HG03175 (cell line): ENCODE results near the gene NT5C3A.
"Not testable (repeated sequence)": the region's sequence is repeated elsewhere in the genome, so short reads cannot be mapped to it uniquely, and the experiment has no call there.

Experiments used
- ATAC-seq: cut with Tn5 transposase; IDR thresholded peaks from one replicate; pipeline ENCODE4 v1.9.1; 2021; ENCODE audit warnings: mild to moderate bottlenecking, moderate library complexity; ENCODE audit not compliant: unreplicated experiment

Gene NT5C3A

DNA sequence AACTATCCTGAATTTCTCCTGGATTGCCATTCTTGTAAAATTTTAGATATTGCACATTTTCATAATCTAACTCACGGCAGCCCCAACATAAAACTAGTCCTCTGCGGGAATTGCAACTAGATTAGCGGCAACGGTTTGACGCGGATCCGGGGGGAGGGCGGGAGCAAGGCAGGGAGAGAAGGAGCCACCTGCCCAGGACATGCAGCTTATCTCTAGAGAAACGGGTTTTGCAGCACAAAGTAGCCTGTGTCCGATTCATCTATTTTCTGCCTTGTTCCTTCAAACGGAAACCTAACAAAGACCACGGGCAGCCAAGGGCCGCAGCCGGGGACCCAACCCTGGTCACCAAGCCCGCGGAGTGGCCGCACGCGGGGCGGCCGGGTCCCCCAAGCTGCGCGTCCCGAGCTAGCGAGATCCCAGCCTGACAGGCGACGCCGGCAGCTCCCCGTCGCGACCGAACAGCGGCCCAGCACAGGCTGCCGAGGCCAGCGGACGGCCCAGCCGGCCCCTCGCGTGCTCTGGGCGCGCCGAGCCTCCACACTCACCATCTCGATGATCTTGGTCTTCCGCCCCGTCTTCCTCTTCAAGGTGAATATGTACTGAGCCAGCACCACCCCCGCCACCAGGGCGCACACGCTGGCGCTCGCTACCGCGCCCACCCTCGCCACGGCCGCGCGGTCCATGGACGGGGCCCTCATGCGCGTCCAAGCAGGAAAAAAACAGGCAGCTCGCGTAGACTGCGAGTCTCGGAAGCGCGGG lies at the start of gene NT5C3A:
Gene NT5C3A, minus strand, starts transcription at position 754 of the 759 bp plus-strand sequence. Its CDS starts 71 bp downstream, at position 683.
- ATAC-seq, result peak; percentile 43

DNA sequence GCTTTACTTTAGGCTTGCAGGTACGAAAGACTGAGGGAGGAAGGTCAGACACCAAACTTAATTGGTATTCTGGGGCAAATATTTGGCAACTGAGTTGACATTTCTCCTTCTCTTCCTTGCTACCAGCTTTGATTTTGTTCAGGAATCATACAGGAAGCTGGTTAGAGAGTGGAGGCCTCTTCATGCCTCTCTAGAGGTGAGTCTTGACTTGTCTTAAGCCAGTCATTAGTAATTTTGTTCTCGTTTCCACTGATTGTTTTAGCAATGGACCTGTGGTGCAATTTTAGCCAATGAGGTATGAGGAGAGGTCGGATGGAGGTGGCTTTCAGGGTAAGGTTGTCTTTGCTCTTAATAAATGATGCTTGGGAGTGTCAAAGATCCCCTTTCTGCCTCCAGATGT lies 49.0 kb upstream of the NT5C3A start:
- no peak for ATAC-seq

DNA sequence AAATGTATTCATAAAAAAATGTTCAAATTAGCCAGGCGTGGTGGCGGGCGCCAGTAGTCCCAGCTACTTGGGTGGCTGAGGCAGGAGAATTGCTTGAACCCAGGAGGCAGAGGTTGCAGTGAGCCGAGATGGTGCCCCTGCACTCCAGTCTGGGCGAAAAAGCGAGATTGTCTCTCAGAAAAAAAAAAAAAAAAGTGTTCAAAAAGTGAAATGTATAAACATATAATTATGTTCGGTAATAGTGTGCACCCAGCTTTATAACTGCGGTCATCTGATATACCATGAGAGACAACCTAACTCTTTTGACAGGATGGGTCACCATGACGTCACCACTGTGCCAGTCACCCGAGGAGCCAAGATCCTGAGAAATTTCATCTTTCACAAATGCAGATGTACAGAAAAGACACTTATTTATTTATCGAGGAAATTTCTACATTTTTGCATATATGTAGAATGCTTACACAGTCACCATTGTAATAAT lies 47.2 kb upstream of the NT5C3A start:
- ATAC-seq, result no peak

DNA sequence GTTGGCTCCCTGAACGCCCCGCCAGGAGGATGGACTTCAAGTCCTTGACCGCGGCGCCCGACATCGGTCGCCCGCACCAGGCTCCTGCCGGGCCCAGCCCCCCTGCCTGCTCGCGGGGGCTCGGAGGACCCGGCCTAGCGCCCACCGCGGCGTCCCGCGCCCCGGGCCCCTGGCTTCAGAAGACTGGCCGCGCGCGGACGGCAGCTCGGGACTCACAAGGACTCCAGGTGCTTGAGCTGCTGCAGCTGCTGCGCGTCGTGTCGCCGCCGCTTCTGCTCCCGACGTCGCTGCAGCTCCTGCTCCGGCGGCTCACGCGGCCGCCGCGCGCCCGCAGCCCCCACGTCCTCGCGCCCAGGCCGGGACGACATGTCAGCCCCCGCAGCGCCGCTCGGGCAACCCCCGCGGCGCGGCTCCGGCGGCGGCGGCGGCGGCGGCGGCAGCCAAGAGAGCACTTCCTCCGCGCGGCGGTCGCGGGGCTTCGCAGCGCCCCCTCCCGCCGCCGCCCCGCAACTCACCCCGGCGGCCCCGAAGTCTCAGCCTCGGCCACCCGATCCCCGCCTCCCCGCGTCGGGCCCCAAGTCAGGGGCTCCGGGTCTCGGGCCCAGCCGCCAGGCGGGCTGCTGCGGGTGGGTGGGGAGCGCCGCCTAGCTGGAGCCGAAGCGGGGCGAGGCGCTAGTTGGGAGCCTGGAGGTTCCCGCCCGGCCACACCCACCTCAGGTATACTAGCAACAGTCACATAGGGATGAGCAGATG lies 46.6 kb upstream of the NT5C3A start, which contains the start of gene RP9:
Gene RP9, minus strand, starts transcription at position 400 of the 753 bp plus-strand sequence. Its CDS starts 32 bp downstream, at position 368.
- peak; percentile 84 for ATAC-seq

DNA sequence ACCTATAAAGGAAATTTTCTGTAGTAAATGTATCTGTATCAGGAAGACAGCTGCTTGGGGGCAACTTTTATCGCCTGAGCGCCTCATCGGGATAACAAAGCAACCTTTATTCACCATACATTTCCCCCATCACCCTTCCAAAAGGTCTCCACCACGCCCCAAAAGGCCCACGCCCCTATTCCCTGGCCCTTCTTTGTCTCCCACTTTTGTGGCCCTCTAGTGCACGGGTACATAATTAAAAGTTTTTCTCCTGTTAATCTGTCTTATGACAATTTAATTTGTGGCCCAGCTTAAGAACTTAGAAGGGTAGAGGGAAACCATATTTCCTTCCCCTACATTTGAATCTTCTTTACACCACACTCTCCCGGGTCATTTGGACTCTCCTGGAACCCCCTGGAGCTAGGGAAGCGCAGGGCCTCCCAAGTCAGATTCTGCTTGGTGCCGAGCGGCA lies 46.0 kb upstream of the NT5C3A start:
- peak; percentile 18 for ATAC-seq

DNA sequence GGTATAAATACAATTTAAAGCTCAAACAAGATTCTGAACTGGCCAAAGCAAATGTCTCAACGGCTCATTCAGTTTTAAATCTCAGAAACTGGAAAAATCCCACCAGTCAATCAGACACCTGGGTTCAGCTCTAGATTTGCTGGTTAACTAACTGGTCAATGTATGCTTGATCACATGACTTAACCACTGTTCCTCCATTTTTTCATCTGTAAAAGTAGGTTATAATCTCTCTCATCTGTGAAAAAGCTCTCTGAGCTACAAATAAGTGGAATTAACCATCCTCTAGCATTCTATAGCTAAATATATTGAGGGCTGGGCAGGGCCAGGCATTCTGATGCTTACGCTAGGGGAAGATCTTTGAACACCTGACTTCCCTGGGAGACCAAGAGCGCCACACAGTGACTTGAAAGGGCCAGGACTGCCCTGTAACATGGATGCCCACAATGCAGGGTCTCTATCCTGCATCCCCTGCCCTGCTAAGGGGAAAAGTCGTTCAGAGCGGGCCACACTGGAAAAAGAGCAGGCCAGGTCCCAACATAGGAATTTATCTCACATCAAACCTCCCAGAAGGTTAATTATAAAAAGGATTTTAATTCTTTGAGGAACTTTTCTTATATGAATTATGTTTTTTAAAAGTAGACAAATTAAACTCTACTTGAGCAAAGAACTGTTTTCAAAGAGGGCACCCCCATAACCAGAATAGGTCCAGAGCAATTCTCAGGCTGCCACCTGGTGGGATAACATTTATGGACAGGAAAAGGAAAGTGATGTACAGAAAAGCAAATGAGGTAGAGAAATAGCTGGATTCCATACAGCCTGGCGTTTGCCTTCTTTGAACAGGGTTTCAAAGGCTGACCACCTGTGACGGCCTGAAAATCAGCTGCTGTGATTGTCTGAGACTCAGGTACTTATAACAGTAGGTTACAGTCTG lies 44.8 kb upstream of the NT5C3A start:
- peak; percentile 22 for ATAC-seq

DNA sequence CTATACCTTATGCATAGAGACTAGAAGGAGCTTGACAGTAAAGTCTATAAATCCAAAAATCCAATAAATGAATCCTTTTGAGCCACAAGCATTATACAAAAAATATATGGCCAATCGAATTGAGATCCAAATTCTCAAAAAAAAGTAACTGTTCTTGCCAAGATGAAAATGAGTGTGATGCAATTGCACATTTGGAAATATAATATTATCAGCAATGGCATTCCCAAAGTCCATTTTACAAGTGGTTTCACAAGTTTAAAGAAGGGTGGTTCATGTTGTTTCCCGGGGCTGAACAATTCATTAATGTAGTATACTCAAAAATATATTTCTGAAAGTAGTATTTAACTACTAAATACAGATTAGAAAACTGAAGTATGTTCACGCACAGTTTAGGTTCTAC lies 39.3 kb upstream of the NT5C3A start:
- no peak for ATAC-seq

DNA sequence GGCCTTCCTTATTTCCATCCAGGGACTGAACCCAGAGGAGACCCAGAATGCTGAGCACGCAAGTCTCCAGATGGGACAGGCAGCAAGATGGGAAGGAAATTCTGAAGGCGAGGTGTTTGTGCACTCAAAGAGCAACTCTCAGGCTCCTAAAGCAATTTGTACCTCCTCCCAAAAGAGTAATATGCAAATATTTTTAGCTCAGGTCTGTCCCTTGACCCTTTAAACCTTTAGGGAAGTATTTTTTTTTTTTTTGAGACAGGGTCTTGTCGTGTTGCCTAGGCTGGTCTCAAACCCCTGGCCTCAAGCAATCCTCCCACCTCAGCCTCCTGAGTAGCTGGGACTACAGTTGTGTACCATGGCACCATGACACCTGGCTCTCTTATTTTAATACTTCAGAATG lies 38.2 kb upstream of the NT5C3A start:
- no peak for ATAC-seq

DNA sequence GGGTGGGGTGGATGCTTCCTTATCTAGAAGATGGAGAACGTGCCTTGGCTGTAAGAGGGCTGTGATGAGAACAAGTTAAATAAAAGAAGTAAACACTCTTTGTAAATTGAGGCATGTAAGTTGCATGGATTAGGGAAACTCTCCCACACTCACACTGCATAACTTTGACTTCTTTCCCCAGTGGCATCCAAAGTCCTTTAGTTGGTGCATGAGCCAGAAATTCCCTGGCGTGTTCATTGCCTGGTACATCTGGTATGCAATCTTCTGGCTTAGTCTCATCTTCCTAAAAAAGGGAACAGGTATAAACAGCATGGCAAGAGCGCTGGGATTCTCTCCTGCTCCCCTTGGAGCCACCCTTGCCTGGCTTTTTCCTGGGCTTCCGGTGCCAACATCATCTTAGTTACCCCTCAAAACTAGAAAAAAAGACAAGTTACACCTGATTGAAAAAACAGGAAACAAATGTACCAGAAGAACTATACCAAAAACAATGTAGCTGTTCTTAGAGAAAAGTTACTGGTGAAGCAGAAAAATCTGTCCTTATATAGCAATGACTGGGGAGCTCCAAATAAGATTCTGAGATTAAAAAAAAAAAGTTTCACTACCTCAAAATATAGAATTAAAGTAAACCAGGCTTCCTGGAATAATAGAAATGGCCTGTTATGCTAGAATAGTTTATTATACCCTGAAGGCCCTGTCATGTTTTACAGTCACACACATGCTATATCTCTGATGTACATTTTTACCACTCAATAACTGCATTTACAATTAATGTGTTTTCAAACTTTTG lies 36.8 kb upstream of the NT5C3A start:
- no peak for ATAC-seq

DNA sequence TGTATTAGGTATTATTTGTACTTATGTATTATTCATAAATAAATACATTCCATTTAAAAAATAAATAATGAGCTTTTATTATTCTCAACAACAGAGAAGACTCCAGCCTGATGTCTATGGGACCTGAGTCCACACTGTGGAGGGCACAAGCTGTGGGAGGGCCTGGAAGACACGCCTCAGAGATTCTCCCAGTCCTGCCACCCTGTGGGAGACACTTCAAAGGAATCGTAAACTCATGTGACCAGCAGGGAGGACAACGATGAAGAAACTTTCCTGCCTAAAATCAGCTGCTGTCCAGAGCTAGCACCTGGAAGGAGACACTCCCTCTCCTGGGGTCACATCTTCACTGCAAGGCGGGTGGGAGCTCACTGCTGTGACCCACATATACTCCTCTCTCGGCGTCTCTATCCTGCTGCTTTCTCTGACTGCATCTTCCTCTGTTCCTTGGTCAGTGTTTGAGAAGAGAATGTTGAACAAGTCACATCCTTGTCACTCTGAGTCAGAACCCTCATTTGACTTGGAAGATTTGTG lies 32.2 kb upstream of the NT5C3A start:
- ATAC-seq, result not testable (repeated sequence)

DNA sequence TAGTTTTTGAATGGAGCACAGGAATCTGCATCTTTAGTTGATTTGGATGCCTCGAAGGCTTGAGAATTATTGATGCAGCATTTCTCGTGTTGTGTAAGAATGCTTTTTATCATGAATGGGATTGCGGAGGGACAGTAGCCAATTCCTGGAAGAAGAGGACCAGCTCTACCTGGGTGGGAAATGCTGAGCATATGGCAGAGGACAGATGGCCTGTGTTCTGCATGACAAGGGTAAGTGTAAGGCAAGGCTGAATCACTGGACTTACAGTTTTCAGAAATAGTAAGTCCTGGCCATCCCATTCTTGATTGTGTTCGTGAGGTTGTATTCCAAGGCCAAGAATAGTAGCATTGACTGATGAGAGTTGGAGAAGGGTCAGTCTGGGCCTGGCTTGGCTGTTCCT lies 30.7 kb upstream of the NT5C3A start:
- ATAC-seq, result no peak

DNA sequence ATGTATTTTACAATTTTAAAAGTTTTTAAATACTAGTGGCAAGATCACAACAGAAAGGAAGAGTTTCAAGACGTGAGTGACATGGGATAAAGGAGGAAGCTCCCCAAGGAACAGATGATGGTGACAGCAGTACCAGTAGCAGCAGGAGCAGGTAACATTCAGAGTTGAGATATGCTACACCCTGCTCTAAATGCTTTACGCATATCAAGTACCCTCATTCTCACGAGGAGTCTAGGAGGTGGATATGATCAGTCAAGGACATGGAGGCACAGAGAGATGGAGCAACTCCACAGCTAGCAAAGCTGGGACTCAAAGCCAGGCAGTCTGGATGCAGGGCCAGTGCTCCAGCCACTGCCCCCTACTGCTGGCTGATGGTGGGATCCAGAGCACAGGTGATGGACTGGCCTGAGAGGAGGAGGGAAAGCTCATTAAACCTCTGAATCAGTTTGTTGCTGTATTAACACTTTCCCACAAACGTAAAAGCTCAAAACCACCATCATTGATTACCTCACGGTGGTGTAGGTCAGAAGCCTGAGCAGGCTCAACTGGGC lies 29.1 kb upstream of the NT5C3A start:
- no peak for ATAC-seq

DNA sequence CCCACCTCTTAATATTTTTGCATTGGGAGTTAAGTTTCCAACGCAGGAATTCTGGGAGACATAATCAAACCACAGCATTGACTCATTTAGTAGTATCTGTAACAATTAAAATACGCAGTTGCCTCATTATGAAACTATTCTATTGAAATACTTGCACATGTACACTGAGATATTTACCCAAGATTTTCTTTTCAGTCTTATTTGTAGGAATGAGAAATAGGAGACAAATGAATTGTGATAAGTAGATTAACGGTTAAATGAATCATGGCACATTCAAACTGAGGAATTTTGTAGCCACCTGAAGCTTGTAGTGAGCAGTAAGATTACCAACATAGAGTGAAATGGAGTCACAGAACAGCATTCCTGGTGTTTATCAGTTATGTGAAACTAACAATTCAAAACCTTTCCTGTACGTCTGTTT lies 28.5 kb upstream of the NT5C3A start:
- no peak for ATAC-seq

DNA sequence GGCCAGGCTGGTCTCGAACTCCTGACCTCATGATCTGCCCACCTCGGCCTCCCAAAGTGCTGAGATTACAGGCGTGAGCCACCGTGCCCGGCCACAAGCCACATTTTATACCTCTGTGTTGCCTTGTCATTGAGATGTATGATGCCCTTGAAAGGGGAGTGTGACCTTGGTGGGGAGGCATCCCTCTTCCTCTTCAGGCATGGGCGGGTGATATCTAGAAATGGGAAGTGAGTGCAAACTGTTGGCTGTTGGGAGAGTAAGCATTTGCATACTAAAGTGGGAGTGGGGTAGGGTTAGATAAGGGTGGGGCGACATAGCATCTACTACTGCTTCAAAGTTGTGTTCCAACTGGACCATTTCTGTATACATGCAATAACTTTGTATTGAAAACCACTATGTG lies 26.6 kb upstream of the NT5C3A start:
- no peak for ATAC-seq

DNA sequence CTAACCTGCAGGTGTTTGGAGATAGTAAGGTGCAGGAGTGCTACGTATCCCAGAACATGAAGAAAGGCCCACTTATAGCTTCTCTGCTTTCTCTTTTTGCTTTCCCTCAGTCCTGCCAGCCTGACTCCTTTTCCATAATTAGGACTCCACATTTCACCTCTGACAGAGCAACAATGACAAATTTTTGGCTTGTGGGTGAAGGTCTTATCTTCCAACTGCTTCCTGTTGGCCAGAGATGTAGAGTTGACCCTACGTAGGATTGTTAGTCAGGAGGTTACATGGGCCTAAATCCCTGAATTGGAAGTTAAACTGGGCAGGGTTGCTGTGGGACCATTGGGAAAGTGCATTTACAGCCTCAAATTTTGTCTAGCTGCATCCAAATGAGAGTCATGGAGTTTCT lies 25.3 kb upstream of the NT5C3A start:
- no peak for ATAC-seq

DNA sequence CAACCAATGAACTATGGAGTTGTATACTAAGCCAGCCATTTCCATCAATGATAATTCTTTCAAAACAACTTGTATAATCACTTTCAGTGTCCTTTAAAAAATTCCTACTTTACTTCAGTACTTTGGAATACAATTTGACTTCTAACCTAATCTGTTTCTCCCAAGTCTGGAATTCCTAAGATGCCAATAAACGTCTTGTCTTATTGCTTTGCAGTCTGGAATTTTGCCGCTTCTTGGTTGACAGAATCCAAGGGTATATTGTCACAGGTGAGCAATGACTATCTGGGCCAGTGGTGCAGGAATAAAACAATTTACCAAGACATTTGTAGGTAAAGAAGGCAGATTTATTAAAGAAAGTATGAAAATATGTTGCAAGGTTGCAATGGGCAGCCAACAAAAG lies 24.8 kb upstream of the NT5C3A start:
- no peak for ATAC-seq

DNA sequence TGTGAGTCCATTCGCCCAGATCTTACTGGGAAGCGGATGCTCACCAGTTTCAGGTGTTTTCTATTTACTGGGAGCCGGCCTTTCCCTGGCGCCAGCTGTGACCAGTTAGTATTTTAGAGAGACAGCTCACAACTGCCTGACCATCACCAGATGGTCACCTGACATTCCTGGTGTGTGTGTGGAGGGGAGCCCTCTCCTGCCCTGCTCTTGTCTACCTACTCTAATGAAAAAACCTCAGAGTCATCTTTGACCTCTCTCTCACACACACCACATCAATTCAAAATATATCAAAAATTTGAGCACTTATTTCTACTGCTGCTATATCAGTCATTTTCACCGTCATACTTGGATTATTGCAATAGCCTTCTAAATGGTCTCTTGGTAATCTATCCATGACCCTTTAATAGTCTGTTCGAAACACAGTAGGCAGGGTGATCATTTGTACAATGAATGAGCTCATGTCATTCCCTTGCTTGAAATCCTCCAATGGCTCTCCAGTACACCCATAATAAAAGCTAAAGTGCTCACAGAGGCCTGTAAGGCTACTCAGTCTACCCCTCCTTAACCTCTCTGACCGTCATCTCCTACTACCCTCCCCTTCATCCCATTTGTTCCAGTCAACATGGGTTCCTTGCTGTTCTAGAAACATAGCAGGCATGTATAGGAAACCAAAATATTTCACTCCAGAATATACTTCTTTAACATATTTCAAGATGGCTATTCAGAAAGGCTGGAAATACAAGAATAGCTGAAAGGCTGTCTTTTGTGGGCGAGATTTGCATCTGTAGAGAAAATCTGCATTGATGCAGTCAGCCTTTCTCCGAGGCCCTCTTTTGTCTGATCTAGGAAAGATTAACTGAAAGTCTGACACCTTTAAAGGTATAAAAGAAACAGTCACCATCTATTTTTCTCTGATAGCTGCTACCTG lies 17.5 kb upstream of the NT5C3A start:
- ATAC-seq, result no peak

DNA sequence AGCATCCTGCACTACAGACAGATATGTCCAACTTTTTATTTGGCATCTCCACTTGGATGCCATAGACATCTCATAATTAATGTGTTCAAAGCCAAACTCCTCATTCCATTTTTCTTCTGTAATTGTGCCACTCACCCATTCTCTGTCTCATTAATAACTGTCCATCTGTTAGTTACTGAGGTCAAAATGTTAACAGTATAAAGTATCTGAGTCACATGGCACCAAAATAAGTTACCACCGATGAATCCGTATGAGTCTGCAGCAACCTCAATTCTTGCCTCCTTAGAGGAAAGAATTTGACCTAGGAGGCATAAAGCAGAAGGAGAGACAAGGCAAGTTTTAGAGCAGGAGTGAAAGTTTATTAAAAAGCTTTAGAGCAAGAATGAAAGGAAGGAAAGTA lies 16.5 kb upstream of the NT5C3A start:
- no peak for ATAC-seq
